Breast epithelium (tissue), 3 donors: ENCODE results near the gene TRPM3.

Experiments
- CTCF ChIP-seq, 3 donors: fragments of 450-650 bp; IDR thresholded peaks; one replicate each; pipeline ENCODE4 v1.5.1; 2016 to 2017; ENCODE audit warnings: antibody characterized with exemption in 3 of 3, mild to moderate bottlenecking in 3 of 3, moderate library complexity in 3 of 3
- POLR2A ChIP-seq: fragments of 450-650 bp; IDR thresholded peaks from one replicate; pipeline ENCODE4 v1.6.1; 2016; ENCODE audit warnings: antibody characterized with exemption, mild to moderate bottlenecking, moderate library complexity
- POLR2AphosphoS5 ChIP-seq, 3 donors: sonication (generic); formaldehyde crosslinking; IDR thresholded peaks; one replicate each; pipeline ENCODE4 v1.6.1; 2017; ENCODE audit warnings: antibody characterized with exemption in 3 of 3

GRCh38 chr9:71112866-71113265 lies 8.6 kb downstream of the TRPM3 start:
- no peak for TF ChIP-seq POLR2AphosphoS5 (IDR thresholded peaks at IDR 0.05)
- no peak for TF ChIP-seq POLR2A
- TF ChIP-seq CTCF (IDR thresholded peaks at IDR 0.05), result no peak
